Heart left ventricle (tissue), 16 donors: ENCODE results near the gene GLT8D1. TPM values are rescaled to one million over a fixed set of nuclear protein-coding genes. Genes with fewer than 3 reads are reported as not detected.
A peak's percentile ranks its signal among the peaks of the same experiment; 100 is the strongest.

Experiments
- ATAC-seq, 4 donors: fragments of 200-7000 bp; cut with Tn5 transposase; one replicate each; pipeline ENCODE4 v1.9.1; 2020 to 2022; ENCODE audit warnings: moderate library complexity in 4 of 4, mild to moderate bottlenecking in 3 of 4, moderate number of reproducible peaks in 1 of 4
- DNase-seq, 5 donors: peaks; one replicate each; pipeline ENCODE4 v3.0.0-alpha.2; 2020
- H3K27ac ChIP-seq, 12 donors: fragments of 200-600 bp; sonication (generic) in 4 of 12; one replicate each; pipeline versions ENCODE4 v1.5.0 to v1.8.0; 2016 to 2022; ENCODE audit warnings: mild to moderate bottlenecking in 2 of 12
- H3K27me3 ChIP-seq, 9 donors: fragments of 200-600 bp; sonication (generic) in 2 of 9; one replicate each; pipeline versions ENCODE4 v1.5.1 to v1.8.0; 2016 to 2022; ENCODE audit warnings: mild to moderate bottlenecking in 3 of 9
- H3K36me3 ChIP-seq, 9 donors: fragments of 200-600 bp; sonication (generic) in 2 of 9; one replicate each; pipeline versions ENCODE4 v1.5.0 to v1.8.0; 2018 to 2022; ENCODE audit warnings: mild to moderate bottlenecking in 2 of 9
- H3K4me1 ChIP-seq, 12 donors: fragments of 200-600 bp; sonication (generic) in 4 of 12; one replicate each; pipeline versions ENCODE4 v1.5.0 to v1.8.0; 2016 to 2022; ENCODE audit warnings: mild to moderate bottlenecking in 3 of 12
- H3K4me3 ChIP-seq, 12 donors: fragments of 200-600 bp; sonication (generic) in 4 of 12; one replicate each; pipeline versions ENCODE4 v1.5.0 to v1.8.0; 2017 to 2022; ENCODE audit warnings: mild to moderate bottlenecking in 9 of 12, moderate library complexity in 4 of 12
- H3K9me3 ChIP-seq, 12 donors: fragments of 200-600 bp; sonication (generic) in 4 of 12; one replicate each; pipeline versions ENCODE4 v1.5.0 to v1.8.0; 2016 to 2022; ENCODE audit warnings: mild to moderate bottlenecking in 1 of 12
- CTCF ChIP-seq, 12 donors: fragments of 200-600 bp; sonication (generic) in 4 of 12; IDR thresholded peaks; one replicate each; pipeline versions ENCODE4 v1.5.0 to v1.8.0; 2018 to 2022; ENCODE audit warnings: antibody characterized with exemption in 12 of 12, mild to moderate bottlenecking in 5 of 12
- POLR2A ChIP-seq, 2 donors: fragments of 450-650 bp; IDR thresholded peaks; one replicate each; pipeline ENCODE4 v1.6.1; 2017; ENCODE audit warnings: antibody characterized with exemption in 2 of 2, mild to moderate bottlenecking in 2 of 2, moderate library complexity in 2 of 2
- WGBS, 4 donors: extraction: QIAGEN DNeasy Blood & Tissue Kit in 2 of 4; methylation state at CpG; one replicate each; pipeline versions ENCODE4 v1.1.5 to v1.1.7; 2013 to 2018; 5-methylcytosine and 5-hydroxymethylcytosine counted together
- intact Hi-C, 10 donors: fragments of 100-400 bp; cut with DNase I; formaldehyde crosslinking; loops; one replicate each; pipeline versions ENCODE4 v1.11.1 to v1.14.2; 2022
- polyA plus RNA-seq, 2 donors: library from polyadenylated mRNA; stranded (reverse); fragments of 200-250 nt; gene quantifications; one replicate each; pipeline ENCODE4 v1.2.3, GENCODE V29; 2013
- total RNA-seq, 9 donors: library from RNA; depleted of rRNA in 2 of 9; stranded (reverse); fragments of >200 nt in 2 of 9; fragmentation: NEBNext Ultra II Directional in 3 of 9; extraction: Animal tissue kit (Norgen Biotek cat#: 25700) in 3 of 9; gene quantifications; one replicate each; pipeline versions ENCODE4 v1.1.0 to v1.2.4, GENCODE V29; 2016 to 2023
- donor health status: ischemic (EF 13 %, LVEDD 7.1; RV severe dilation, severe dysfunction).
- donor health status: healthy with polysubstance abuse.
- donor health status: DM: no; HTN: yes; CAD: no.
- donor health status: DM: no; HTN: no; CAD: no.
- donor health status: ischemic (EF 25% LVEDD 6.9; RV normal size, moderate dysfunction).
- donor health status: ischemic (EF 25% LVEDD 5.7; RV mildly dilated, moderate dysfunction).
- donor health status: healthy.
- donor health status: DM: yes; HTN: yes; CAD: no.
- donor health status: ischemic (EF 35%, LVEDD 5.7; RV mildly dilated, moderate dysfunction).
- donor health status: nonischemic (EF 11% LVEDD 7.7; RV severe dilation, severe dysfunction).
- donor health status: DM: yes; HTN: yes; CAD: no.
- donor health status: PGD.
- donor health status: ischemic (EF 29% LVEDD 5.4; RV normal size, mild dysfunction).
- donor health status: nonischemic (EF 23%, LVEDD 6.1; RV moderate dilation, normal function).

GLT8D1 gene
- total and polyA plus RNA-seq, 11 donors, result 21.7 to 39.0 (median 28.3) TPM

- WGBS, 4 donors, result 45 to 81% (median 71%) methylated on average over 6 of the region's 6 CpGs
- Histone ChIP-seq H3K36me3 (peaks cover 0 to 51% (median 32%) of the 10 kb centered on the region in 9 donors), H3K4me3 (no peak overlapping the region), H3K27me3 (no peaks in the 10 kb centered on the region), H3K9me3 (no peaks in the 10 kb centered on the region), H3K27ac (peak overlapping the region in 1 of 12 donors; percentile 98), H3K4me1 (peaks cover 16 to 87% (median 50%) of the 10 kb centered on the region in 12 donors)
- TF ChIP-seq CTCF (IDR thresholded peaks at IDR 0.05), result no peak
- no peak for TF ChIP-seq POLR2A (IDR thresholded peaks at IDR 0.05)
- intact Hi-C loops, result loop anchor here in 9 of 10 donors (5.0 to 10.0 kb wide), 4 partner anchors 146 to 229 kb away; partner anchors contain the start of genes NISCH (in 1 of the 9), TNNC1 (in 1 of the 9) and UQCC5 (in 1 of the 9)
- peak in 1 of 5 donors; percentile 32 for DNase-seq
- ATAC-seq, result no peak
Observed at GRCh38 chr3:52683611-52684010, 22.0 kb downstream of the GLT8D1 start.

GRCh38 chr3:52682016-52682415 is 23.6 kb downstream of the GLT8D1 start:
- Histone ChIP-seq H3K4me1 (peaks cover 16 to 79% (median 49%) of the 10 kb centered on the region in 12 donors), H3K27ac (peak overlapping the region in 11 of 12 donors; percentile 1 to 79 (median 48)), H3K27me3 (no peaks in the 10 kb centered on the region), H3K4me3 (peak overlapping the region in 1 of 12 donors; percentile 23), H3K36me3 (peaks cover 0 to 51% (median 34%) of the 10 kb centered on the region in 9 donors), H3K9me3 (no peaks in the 10 kb centered on the region)
- DNase-seq (peak in 1 of 5 donors; percentile 22), ATAC-seq (peak in 2 of 4 donors; percentile 9 to 25)
- intact Hi-C loops, result loop anchor here in 9 of 10 donors (5.0 to 10.0 kb wide), 4 partner anchors 145 to 227 kb away; partner anchors contain the start of genes NISCH (in 1 of the 9), TNNC1 (in 1 of the 9) and UQCC5 (in 1 of the 9)
- TF ChIP-seq POLR2A (IDR thresholded peaks at IDR 0.05) (no peak), CTCF (IDR thresholded peaks at IDR 0.05) (peak in 2 of 12 donors; percentile 16 to 36)

GRCh38 chr3:52681596-52681995 is 24.0 kb downstream of the GLT8D1 start:
- H3K4me1 ChIP-seq, result peaks cover 14 to 75% (median 45%) of the 10 kb centered on the region in 12 donors
- peak overlapping the region in 11 of 12 donors; percentile 1 to 79 (median 48) for H3K27ac ChIP-seq
- intact Hi-C loops, result loop anchor here in 9 of 10 donors (5.0 to 10.0 kb wide), 4 partner anchors 144 to 227 kb away; partner anchors contain the start of genes NISCH (in 1 of the 9), TNNC1 (in 1 of the 9) and UQCC5 (in 1 of the 9)

More at GRCh38 chr3:52681596-52681995, 24.0 kb downstream of the GLT8D1 start:
- Histone ChIP-seq H3K36me3 (peaks cover 0 to 52% (median 38%) of the 10 kb centered on the region in 9 donors), H3K9me3 (no peaks in the 10 kb centered on the region), H3K27me3 (no peaks in the 10 kb centered on the region), H3K4me3 (peak overlapping the region in 1 of 12 donors; percentile 23)
- DNase-seq (no peak), ATAC-seq (no peak)
- no peak for TF ChIP-seq POLR2A (IDR thresholded peaks at IDR 0.05)
- TF ChIP-seq CTCF (IDR thresholded peaks at IDR 0.05), result no peak
- WGBS, 4 donors, result 62 to 70% (median 66%) methylated on average over 3 of the region's 3 CpGs
